Colonic mucosa (tissue), 4 donors: Measurements from ENCODE around the gene NRIP2. TPM values are rescaled to one million over a fixed set of nuclear protein-coding genes. Genes with fewer than 3 reads are reported as not detected.

Experiments used
- DNase-seq: peaks from one replicate; pipeline ENCODE4 v3.0.0-alpha.2; 2020
- H3K27ac ChIP-seq: fragments of 200-600 bp; one replicate; pipeline ENCODE4 v1.8.0; 2021
- H3K27me3 ChIP-seq: fragments of 200-600 bp; one replicate; pipeline ENCODE4 v1.8.0; 2021
- H3K36me3 ChIP-seq: fragments of 200-600 bp; one replicate; pipeline ENCODE4 v1.8.0; 2021
- H3K4me1 ChIP-seq: fragments of 200-600 bp; one replicate; pipeline ENCODE4 v1.8.0; 2021; ENCODE audit warnings: mild to moderate bottlenecking
- H3K4me3 ChIP-seq: fragments of 200-600 bp; one replicate; pipeline ENCODE4 v1.8.0; 2021
- H3K9ac ChIP-seq, 2 donors: one replicate each; pipeline ENCODE4 v1.7.0; 2013; ENCODE audit warnings: control low read depth in 2 of 2, low read depth in 2 of 2, low read length in 2 of 2
- H3K9me3 ChIP-seq: fragments of 200-600 bp; one replicate; pipeline ENCODE4 v1.8.0; 2021
- intact Hi-C: fragments of 100-400 bp; cut with DNase I; formaldehyde crosslinking; loops from one replicate; pipeline ENCODE4 v1.14.1; 2022
- total RNA-seq, 2 donors: library from RNA; stranded (reverse); fragmentation: NEBNext Ultra II Directional in 1 of 2; extraction: Animal tissue kit (Norgen Biotek cat#: 25700) in 1 of 2; gene quantifications; one replicate each; pipeline ENCODE4 v1.2.1, GENCODE V29; 2021
- TF ChIP-seq, protein P1 (sequence below): fragments of 200-600 bp; IDR thresholded peaks from one replicate; pipeline ENCODE4 v1.8.0; 2022; ENCODE audit warnings: antibody characterized with exemption, mild to moderate bottlenecking
- donor health status: healthy.
- donor health status: DM: no; HTN: no; CAD: no.
- donor health status: DM: no; HTN: no; CAD: no.

Gene NRIP2, protein sequence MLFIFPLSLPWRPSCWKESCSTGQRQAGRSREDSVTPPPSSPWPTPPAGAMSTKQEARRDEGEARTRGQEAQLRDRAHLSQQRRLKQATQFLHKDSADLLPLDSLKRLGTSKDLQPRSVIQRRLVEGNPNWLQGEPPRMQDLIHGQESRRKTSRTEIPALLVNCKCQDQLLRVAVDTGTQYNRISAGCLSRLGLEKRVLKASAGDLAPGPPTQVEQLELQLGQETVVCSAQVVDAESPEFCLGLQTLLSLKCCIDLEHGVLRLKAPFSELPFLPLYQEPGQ
- under 1 TPM; 0.49 to 0.77 TPM for total RNA-seq

DNA sequence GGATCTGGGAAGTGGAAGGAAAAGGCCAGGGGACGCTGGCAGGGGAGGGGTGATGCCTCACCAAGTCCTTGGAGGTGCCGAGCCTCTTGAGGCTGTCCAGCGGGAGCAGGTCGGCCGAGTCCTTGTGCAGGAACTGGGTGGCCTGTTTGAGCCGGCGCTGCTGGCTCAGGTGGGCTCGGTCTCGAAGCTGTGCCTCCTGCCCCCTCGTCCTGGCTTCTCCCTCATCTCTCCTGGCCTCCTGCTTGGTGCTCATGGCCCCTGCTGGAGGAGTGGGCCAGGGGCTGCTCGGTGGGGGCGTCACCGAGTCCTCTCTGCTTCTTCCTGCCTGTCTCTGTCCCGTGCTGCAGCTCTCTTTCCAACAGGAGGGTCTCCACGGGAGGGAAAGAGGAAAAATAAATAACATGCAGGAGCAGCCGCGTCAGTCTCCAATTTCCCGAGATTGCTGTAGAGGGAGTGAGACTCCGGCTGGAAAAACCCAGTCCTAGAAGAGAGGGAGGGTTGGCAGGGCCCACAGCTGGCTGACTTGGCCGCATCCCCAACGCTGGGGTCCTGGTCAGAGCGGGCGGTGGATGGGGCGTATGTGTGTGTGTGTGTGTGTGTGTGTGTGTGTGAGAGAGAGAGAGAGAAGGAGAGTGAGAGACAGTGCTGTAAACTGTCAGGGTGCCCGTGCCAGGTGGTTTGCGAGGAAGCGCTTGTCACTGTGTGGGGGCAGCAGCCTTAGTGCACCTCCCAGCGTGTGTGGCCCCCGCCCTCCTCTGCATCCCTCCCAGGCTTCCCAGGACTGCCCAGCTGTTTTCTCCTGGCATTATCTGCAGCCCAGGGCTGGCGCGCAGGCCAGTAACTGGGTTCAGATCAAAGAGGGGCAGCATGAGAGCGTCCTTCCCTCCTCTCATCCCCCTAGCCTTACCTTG is at the start of gene NRIP2:
NRIP2 (minus strand) TSS at position 455 of the 911 bp plus-strand sequence; CDS start at position 403, 52 bp downstream.
- no peaks in the 10 kb centered on the region for H3K36me3 ChIP-seq
- H3K9ac ChIP-seq, result peak within 1 kb of the TSS in 1 of 2 donors; percentile 50
- no peaks in the 10 kb centered on the region for H3K9me3 ChIP-seq
- H3K4me3 ChIP-seq, result no peak within 1 kb of the TSS
- no peak for DNase-seq
- no peaks in the 10 kb centered on the region for H3K27me3 ChIP-seq
- H3K4me1 ChIP-seq, result no peaks in the 10 kb centered on the region
- H3K27ac ChIP-seq, result no peak within 1 kb of the TSS
- intact Hi-C loops, result no loop called here
- TF ChIP-seq, protein P1, sequence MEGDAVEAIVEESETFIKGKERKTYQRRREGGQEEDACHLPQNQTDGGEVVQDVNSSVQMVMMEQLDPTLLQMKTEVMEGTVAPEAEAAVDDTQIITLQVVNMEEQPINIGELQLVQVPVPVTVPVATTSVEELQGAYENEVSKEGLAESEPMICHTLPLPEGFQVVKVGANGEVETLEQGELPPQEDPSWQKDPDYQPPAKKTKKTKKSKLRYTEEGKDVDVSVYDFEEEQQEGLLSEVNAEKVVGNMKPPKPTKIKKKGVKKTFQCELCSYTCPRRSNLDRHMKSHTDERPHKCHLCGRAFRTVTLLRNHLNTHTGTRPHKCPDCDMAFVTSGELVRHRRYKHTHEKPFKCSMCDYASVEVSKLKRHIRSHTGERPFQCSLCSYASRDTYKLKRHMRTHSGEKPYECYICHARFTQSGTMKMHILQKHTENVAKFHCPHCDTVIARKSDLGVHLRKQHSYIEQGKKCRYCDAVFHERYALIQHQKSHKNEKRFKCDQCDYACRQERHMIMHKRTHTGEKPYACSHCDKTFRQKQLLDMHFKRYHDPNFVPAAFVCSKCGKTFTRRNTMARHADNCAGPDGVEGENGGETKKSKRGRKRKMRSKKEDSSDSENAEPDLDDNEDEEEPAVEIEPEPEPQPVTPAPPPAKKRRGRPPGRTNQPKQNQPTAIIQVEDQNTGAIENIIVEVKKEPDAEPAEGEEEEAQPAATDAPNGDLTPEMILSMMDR, result no peak

DNA sequence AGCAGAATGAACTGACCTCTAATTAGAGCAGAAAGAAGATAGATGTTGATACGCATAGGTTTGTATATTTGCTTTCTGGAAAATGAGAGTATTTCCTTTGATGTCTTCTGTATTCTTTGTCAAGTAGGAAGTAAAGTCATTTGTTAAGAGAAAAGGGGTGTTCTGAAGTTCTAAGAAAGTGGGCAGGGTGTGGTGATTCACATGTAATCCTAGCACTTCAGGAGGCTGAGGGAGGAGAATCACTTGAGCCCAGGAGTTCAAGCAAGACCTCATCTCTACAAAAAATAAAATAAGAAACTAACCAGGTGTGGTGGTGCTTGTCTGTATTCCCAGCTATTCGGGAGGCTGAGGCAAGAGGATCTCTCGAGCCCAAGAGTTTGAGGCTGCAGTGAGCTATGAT is 45.0 kb upstream of the NRIP2 start:
- H3K9ac ChIP-seq, result no peak overlapping the region
- H3K4me3 ChIP-seq, result no peak overlapping the region
- H3K27me3 ChIP-seq, result no peaks in the 10 kb centered on the region
- TF ChIP-seq, protein P1, result no peak
- H3K27ac ChIP-seq, result no peak overlapping the region
- H3K36me3 ChIP-seq, result no peaks in the 10 kb centered on the region
- no peaks in the 10 kb centered on the region for H3K9me3 ChIP-seq
- no peak for DNase-seq
- intact Hi-C loops, result loop anchor here (10.0 kb wide), 2 partner anchors 65 to 155 kb away; no protein-coding TSS in a partner anchor
- H3K4me1 ChIP-seq, result no peaks in the 10 kb centered on the region

DNA sequence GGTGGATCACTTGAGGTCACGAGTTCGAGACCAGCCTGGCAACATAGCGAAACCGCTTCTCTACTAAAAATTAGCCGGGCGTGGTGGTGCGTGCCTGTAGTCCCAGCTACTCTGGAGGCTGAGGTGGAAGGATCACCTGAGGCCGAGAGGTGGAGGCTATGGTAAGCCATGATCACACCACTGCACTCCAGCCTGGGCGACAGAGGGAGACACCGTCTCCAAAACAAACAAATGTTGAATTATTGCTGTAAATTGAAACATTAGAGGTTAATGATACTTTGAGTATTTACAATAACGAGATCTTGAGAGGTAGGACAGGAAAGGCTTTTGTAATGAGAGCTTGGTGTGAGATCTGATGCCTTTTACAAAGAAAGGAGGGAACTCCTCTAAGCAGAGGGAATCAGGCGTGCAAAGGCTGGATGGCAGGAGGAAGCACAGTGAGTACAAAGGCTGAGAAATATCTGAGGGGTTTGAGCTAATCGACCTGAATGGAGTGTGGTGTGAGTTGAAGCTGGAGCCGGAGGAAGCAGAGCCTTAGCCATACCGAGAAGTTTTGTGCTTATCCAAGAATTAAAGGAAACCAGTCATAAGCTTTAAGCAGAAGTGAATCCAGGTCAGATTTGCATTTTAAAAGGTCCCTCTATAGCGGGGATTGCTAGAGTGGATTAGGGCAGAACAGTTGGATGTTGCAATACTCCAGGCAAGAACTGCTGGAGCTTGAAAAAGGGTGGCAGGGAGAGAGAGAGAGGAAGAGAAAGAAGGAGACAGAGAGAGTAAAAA is 43.3 kb upstream of the NRIP2 start:
- H3K9me3 ChIP-seq, result no peaks in the 10 kb centered on the region
- H3K9ac ChIP-seq, result peak overlapping the region; percentile 85 to 91
- peak overlapping the region; percentile 97 for H3K4me3 ChIP-seq
- intact Hi-C loops, result no loop called here
- peak overlapping the region; percentile 89 for H3K27ac ChIP-seq
- TF ChIP-seq, protein P1, result no peak
- no peaks in the 10 kb centered on the region for H3K4me1 ChIP-seq
- no peaks in the 10 kb centered on the region for H3K36me3 ChIP-seq
- no peaks in the 10 kb centered on the region for H3K27me3 ChIP-seq
- no peak for DNase-seq

DNA sequence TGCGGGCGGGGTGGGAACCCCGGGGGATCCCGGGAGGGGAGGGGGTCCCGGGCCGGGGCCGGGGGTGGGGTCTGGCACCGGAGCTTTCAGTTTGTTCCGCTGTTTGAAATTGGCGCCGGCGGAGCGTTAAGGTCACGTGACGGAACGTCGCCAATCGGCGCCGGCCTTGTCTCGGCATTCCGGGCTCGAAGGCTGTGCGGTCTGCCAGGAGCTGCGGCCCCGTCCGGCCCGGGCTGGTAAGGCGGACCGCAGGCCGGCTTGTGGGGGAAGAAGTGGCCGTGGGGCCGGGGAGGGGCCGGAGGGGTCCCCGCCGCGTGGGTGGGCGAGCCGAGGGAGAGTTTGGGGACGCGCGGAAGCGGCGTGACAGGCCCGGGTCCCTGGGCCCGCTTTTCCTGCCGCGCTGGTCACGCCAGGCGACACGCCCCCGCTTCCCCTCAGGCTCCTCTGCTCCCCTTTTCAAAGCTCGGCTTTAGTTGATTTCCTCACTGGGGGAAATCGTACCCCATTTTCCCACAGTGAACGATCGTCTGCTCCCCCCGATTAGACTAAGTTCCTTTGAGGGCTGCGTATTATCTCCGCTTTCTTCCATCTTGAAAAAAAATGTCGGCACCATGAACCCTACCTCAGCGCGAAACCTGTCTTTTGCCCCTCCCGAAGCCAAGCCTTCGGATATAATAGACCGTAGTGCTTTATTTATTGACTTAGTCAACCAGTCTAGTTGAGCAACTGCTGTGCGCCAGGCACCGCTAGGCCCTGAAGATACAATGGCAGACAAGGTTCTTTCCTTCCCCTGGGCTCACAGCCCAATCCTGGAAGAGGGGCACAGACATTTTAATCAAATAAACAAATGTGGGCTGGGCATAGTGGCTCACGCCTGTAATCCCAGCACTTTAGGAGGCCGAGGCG is 42.5 kb upstream of the NRIP2 start, which contains the start of the genes FOXM1 and RHNO1:
FOXM1 (minus strand) TSS at position 128 of the 906 bp plus-strand sequence. CDS start 2,696 bp downstream, outside the sequence.
RHNO1 (plus strand) TSS at position 177 of the 906 bp plus-strand sequence. CDS start 8,144 bp downstream, outside the sequence.
- H3K36me3 ChIP-seq, result no peaks in the 10 kb centered on the region
- peak; percentile 95 for DNase-seq
- H3K4me3 ChIP-seq, result peak within 1 kb of the TSS; percentile 97
- TF ChIP-seq, protein P1, result no peak
- H3K9me3 ChIP-seq, result no peaks in the 10 kb centered on the region
- H3K27ac ChIP-seq, result peak within 1 kb of the TSS; percentile 89
- intact Hi-C loops, result no loop called here
- no peaks in the 10 kb centered on the region for H3K4me1 ChIP-seq
- H3K27me3 ChIP-seq, result no peaks in the 10 kb centered on the region
- H3K9ac ChIP-seq, result peak within 1 kb of the TSS; percentile 85 to 91
